ENCODE measurements around the gene STIP1.
"Not testable (repeated sequence)": the region's sequence is repeated elsewhere in the genome, so short reads cannot be mapped to it uniquely, and the experiment has no call there.

STIP1 gene

DNA sequence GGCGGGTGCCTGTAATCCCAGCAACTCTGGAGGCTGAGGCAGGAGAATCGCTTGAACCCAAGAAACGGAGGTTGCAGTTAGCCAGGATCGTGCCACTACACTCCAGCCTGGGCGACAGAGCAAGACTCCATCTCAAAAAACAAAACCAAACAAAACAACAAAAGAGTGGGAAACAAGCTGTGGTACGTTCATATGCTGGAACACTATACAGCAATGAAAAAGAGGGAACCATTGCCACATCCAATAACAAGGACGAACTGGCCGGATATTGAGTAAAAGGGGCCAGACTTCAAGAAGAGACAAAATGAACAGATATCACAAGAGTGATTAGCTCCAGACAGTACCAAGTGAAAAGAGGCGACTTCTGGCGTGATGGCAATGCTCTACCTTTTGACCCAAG, 24.9 kb upstream of the STIP1 start:
- TF ChIP-seq, protein P1, sequence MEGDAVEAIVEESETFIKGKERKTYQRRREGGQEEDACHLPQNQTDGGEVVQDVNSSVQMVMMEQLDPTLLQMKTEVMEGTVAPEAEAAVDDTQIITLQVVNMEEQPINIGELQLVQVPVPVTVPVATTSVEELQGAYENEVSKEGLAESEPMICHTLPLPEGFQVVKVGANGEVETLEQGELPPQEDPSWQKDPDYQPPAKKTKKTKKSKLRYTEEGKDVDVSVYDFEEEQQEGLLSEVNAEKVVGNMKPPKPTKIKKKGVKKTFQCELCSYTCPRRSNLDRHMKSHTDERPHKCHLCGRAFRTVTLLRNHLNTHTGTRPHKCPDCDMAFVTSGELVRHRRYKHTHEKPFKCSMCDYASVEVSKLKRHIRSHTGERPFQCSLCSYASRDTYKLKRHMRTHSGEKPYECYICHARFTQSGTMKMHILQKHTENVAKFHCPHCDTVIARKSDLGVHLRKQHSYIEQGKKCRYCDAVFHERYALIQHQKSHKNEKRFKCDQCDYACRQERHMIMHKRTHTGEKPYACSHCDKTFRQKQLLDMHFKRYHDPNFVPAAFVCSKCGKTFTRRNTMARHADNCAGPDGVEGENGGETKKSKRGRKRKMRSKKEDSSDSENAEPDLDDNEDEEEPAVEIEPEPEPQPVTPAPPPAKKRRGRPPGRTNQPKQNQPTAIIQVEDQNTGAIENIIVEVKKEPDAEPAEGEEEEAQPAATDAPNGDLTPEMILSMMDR (IDR thresholded peaks at IDR 0.05; ENCODE audit: low read depth, low read length) = no peak
- DNase-seq (ENCODE audit: extremely low read depth, low read depth) = no peak

DNA sequence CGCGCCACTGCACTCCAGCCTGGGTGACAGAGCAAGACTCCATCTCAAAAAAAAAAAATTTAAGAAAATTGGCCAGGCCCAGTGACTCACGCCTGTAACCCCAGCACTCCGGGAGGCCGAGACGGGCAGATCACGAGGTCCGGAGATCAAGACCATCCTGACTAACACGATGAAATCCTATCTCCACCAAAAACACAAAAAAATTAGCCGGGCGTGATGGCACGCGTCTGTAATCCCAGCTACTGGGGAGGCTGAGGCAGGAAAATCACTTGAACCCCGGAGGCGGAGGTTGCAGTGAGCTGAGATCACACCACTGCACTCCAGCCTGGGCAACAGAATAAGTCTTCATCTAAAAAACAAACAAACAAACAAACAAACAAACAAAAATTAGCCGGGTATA, 23.2 kb upstream of the STIP1 start:
- DNase-seq (ENCODE audit: extremely low read depth, low read depth) = not testable (repeated sequence)

DNA sequence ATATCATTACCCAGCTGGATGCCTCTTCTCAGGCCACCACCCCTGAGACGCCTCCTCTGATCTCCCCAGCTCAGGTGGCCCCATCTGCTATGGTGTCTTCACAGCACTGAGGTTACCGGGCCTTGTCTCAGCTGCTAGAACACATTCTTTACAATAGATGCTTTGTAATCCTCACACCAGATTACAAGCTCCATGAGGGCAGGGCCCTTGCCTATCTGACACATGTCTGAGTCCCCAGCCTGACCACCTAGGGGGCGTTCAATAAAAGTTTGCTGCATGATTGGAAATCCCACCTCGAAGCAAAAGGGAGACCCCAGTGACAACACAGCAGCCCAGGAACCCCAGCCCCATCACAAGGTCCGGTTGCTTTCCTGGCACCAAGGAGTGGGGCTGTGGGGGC, 22.0 kb upstream of the STIP1 start:
- no peak for DNase-seq (ENCODE audit: extremely low read depth, low read depth)
- TF ChIP-seq, protein P1 (IDR thresholded peaks at IDR 0.05; ENCODE audit: low read depth, low read length) = no peak

DNA sequence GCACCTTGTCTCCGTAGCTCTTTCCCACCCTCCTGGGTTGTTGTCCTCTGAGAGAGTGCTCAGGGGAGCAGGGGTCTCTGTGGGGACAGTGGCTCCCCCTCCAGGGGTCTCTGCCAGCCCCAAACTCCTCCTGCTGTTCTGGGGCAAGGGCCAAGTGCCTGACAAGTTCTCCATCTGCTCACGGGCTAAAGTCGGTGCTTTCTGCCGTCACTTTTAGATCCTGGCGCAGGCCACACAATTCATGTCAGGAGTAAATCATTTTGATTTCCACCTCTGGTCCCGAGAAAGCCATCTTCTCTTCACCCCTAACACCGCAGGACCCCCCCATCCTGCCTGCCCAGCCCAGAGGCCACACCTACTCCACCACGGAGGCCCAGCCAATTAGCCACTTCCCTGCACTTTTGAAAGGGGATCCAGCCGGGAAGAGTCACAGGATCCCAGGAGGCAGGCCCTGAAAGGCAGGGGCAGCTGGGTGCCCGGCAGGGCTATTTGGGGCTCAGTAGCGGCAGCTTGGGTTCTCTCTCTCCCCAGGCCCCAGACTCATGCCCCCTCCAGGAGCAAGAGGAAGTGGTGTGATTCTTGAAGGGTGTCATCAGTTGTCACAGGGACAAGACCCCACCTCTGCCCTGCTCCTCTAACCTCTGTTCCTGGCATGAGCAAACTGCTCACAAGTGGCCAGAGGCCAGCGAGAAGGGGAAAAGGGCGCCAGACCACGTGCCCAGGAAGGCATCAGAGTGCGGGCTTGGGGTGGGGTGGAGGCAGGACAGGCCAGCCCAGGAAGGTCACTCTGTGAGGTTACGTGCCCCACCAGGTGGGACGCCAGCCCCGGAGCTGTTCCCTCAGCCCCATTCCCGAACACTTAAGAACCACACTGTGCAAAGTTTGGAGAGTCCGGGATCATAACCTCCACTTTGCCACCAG, 21.3 kb upstream of the STIP1 start:
- no peak for DNase-seq (ENCODE audit: extremely low read depth, low read depth)
- TF ChIP-seq, protein P1 (IDR thresholded peaks at IDR 0.05; ENCODE audit: low read depth, low read length) = no peak

DNA sequence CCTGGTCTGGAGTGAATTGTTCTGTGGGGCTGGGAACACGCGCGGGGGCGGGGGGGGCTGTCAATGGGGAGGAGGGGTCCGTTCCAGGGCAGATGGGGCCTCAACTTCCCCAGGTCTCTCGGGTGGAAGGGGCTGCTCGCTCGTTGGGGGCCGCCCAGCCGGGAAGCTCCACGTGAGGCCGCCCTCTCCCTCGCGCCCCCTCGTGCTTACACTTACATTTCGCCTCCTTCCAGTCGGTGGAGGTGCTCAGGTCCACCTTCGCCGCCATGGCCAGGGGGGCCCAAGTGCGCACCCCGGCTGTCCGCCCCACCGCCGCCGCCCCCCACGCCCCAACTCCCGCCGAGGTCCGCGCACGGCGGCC, 20.5 kb upstream of the STIP1 start:
- TF ChIP-seq, protein P1 (IDR thresholded peaks at IDR 0.05; ENCODE audit: low read depth, low read length) = no peak; the same call in 1 of the 2 replicates
- DNase-seq (ENCODE audit: extremely low read depth, low read depth) = no peak

DNA sequence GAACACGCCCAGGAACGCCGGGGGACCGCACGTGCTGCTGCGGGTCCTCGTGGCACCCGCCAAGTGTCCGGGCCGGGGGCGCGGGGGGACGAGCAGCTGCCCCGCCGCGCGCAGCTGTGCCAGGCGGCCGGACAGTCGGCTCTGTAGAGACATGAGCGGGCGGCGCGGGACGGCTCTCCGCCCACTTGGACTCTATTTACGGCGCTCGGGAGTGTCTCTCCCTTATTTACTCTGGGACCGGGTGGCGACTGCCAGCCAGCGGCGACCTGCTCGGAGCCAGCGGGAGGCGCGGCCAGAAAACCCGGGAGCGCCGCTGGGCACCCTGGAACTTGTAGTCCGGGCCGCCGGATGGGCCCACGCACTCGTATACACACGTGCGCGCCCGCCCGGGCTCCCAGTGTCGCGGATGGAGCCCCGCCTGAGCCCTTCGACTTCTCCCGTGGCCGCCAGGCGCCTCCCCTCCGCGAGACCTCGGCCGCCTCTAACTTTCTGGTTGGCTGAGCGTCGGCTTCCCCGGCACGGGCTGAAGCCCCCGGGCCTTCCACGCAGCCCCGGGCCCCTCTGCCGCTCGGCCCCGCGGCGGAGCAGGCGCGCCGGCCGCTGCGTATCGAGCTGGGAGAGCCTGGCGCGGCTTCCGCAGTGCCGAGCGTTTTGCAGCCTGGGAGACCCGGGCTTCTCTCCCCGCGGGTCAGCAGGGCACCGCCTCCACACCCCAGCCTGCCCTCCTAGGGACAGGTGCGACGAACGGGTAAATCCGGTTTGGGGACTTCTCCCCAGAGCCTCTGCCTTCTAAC, 19.9 kb upstream of the STIP1 start, which contains the start of gene MACROD1:
TSS of gene MACROD1 (minus strand) at position 272 of the 794 bp plus-strand sequence. CDS start at position 153, 119 bp downstream.
- TF ChIP-seq, protein P1 (IDR thresholded peaks at IDR 0.05; ENCODE audit: low read depth, low read length) = no peak
- peak; percentile 24 for DNase-seq (ENCODE audit: extremely low read depth, low read depth)

DNA sequence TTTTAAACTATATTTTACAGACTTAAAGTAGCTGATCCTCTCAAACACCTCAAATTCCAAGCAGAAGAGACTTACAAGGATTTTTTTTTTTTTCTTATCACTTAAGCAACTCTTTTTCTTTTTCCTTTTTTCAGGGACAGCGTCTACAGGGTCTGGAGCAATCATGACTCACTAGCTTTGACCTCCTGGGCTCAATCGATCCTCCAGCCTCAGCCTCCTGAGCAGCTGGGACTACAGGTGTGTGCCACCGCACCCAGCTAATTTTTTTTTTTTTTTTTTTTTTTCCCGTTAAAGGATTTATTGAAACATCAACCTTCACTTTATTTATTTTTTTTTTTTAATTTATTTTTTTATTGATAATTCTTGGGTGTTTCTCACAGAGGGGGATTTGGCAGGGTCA, 15.6 kb upstream of the STIP1 start:
- TF ChIP-seq, protein P1 (IDR thresholded peaks at IDR 0.05; ENCODE audit: low read depth, low read length) = no peak
- DNase-seq (ENCODE audit: extremely low read depth, low read depth) = no peak

All from AG09319 (cell line).